Measurements from ENCODE around the gene INPP4A. TPM values are rescaled to one million over a fixed set of nuclear protein-coding genes. Genes with fewer than 3 reads are reported as not detected.

Gene INPP4A
- total and polyA plus RNA-seq, 8 donors = 20.6 to 34.2 (median 23.5) TPM

DNA sequence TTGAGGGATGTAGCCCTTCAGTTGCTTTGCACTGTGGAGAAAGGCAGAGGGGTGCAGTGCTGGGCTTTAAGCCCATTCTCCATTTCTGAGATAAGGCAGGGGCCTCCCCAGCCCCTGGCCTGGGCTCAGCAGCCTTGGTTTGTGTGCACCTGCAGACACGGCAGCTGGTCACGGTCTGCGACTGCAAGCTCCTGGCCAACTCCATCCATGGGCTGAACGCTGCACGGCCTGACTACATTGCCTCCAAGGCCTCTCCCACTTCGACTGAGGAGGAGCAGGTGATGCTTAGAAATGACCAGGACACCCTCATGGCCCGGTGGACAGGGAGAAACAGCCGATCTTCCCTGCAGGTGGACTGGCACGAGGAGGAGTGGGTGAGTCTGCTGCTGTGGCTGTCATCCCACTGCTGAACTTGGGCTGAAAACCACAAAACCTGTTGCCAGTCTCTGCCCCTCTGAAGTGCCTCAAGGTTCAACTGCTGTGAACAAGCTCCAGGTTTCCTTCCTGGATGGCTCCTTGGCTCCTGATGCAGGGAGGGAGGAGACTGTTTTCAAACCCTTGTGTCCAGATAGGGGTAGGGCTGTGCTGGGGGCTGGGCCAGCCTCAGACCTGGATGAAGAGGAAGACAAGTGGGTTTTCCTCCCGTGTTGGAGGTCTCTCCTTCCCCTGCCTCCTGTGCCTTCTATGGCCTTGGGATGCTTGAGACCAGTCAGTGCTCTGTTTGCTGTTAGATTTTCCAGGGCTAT, 109.6 kb downstream of the INPP4A start:
- intact Hi-C loops (cut with DNase I) = no loop called here
- Histone ChIP-seq H3K36me3 (peaks cover 0 to 100% of the 10 kb centered on the region in 2 donors), H3K9me3 (no peaks in the 10 kb centered on the region), H3K4me3 (no peak overlapping the region), H3K27ac (no peak overlapping the region), H3K4me1 (no peaks in the 10 kb centered on the region), H3K27me3 (no peaks in the 10 kb centered on the region)
- ATAC-seq (no peak), DNase-seq (no peak)
- TF ChIP-seq, protein P1, sequence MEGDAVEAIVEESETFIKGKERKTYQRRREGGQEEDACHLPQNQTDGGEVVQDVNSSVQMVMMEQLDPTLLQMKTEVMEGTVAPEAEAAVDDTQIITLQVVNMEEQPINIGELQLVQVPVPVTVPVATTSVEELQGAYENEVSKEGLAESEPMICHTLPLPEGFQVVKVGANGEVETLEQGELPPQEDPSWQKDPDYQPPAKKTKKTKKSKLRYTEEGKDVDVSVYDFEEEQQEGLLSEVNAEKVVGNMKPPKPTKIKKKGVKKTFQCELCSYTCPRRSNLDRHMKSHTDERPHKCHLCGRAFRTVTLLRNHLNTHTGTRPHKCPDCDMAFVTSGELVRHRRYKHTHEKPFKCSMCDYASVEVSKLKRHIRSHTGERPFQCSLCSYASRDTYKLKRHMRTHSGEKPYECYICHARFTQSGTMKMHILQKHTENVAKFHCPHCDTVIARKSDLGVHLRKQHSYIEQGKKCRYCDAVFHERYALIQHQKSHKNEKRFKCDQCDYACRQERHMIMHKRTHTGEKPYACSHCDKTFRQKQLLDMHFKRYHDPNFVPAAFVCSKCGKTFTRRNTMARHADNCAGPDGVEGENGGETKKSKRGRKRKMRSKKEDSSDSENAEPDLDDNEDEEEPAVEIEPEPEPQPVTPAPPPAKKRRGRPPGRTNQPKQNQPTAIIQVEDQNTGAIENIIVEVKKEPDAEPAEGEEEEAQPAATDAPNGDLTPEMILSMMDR (IDR thresholded peaks at IDR 0.05) = no peak

DNA sequence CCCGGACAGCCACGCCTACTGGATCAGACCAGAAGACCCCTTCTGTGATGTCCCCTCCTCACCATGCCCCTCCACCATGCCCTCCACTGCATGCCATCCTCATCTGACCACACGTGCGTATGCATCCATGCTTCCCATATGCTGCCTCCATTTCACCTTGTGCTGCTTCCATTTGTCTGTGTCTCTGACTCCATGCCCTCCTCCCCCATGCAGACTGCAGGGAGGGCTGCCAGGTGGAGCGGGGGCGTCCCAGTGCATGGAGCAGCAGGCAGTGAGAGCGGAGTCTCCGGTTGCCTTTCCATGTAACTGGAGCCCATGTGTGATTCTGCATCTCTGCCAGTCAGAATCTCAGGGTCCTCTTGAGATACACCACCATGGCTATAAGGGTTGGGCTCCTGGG, 111.0 kb downstream of the INPP4A start:
- TF ChIP-seq, protein P1 (IDR thresholded peaks at IDR 0.05) = no peak
- intact Hi-C loops (cut with DNase I) = no loop called here
- H3K4me1 ChIP-seq = no peaks in the 10 kb centered on the region
- H3K27me3 ChIP-seq = no peaks in the 10 kb centered on the region
- H3K27ac ChIP-seq = no peak overlapping the region
- DNase-seq (no peak), ATAC-seq (no peak)
- no peaks in the 10 kb centered on the region for H3K9me3 ChIP-seq
- H3K4me3 ChIP-seq = no peak overlapping the region
- H3K36me3 ChIP-seq = peaks cover 0 to 99% of the 10 kb centered on the region in 2 donors

DNA sequence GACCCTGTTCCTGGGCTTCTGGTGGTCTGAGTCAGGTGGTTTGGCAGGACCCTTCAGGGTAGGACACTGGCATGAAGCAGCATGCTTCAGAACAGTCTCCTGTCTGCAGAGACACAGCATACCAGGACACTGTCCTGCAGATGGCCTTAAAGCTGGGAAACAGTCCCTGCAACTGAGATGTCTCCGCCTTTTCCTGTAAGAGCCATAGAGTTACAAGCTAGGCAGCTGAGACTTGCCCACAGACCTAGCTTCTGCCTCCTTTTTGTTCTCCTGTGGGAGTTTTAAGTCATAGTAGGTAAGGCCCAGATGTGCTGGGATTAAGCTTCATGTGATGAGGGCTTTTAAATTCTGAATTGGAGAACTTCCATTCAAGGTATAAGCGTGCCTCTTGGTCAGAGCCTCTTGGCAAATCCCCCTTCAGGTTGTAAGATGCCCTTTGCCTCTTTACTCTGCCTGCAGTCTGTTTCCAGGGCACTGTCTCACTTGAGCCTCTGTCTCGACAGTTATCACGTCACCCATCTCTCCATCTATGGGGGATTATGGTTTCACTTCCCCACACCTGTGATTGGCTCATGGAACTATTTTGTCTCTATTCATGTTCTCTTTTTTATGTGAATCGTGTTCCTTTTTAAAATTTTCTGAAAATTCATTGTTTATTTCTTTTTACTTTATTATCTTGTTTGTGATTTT, 111.8 kb downstream of the INPP4A start:
- intact Hi-C loops (cut with DNase I) = no loop called here
- DNase-seq = no peak
- Histone ChIP-seq H3K27me3 (no peaks in the 10 kb centered on the region), H3K9me3 (no peaks in the 10 kb centered on the region), H3K4me1 (no peaks in the 10 kb centered on the region), H3K4me3 (no peak overlapping the region), H3K27ac (no peak overlapping the region), H3K36me3 (peaks cover 0 to 92% of the 10 kb centered on the region in 2 donors)
- TF ChIP-seq, protein P1 (IDR thresholded peaks at IDR 0.05) = no peak
- no peak for ATAC-seq

DNA sequence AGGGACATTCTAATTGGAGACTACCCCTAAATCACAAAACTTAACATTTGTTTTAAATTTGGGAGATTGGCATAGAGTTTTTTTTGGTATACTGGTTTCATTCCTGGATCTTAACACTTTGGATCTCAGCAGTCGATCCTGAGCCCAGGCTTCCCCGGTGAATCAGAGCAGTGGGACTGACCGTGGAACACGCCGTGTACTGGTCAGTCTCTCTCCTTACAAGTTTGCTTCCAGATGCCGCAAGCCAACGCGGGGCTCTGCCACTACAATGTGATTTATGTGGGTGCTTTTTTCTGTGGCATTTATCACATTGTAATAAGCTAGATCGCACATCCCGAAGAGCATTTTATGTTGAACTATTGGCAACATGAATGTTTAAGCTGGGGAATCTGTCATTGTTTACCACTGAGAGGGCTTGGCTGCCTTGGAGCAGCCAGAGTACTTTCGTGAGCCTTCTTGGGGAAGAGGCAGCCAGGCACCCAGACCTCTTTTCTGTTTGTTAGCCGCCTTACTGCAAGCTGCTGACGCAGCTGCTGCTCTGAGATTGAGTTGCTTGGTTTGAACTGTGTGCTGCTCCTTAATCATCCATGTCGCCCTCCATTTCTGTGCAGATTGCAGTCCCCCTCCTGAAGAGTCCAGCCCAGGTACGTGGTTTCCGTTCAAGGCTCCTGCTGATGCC, 114.3 kb downstream of the INPP4A start:
- no peak for DNase-seq
- TF ChIP-seq, protein P1 (IDR thresholded peaks at IDR 0.05) = no peak
- Histone ChIP-seq H3K27ac (no peak overlapping the region), H3K36me3 (peaks cover 0 to 81% of the 10 kb centered on the region in 2 donors), H3K27me3 (no peaks in the 10 kb centered on the region), H3K9me3 (no peaks in the 10 kb centered on the region), H3K4me1 (peaks cover 0 to 3% of the 10 kb centered on the region in 2 donors), H3K4me3 (no peak overlapping the region)
- intact Hi-C loops (cut with DNase I) = no loop called here
- no peak for ATAC-seq

DNA sequence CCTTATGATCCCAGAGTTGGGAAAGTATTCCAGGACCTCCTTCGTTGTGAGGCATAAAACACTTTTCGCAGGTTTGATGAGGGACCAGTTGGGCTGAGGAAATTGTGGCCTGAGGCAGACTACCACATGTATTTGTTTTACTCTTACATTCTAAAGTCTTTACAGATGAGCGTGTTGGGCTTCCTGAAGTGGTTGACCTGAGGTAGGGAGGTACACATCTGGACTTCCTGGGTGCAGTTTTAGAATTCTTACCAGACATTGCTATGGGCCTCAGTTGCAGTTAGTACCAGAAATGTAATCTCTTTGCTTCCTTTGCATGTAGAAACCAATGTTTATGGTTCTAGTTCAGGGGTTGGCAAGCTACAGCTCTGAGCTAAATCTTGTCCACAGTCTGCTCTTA, 114.9 kb downstream of the INPP4A start:
- Histone ChIP-seq H3K36me3 (peaks cover 0 to 81% of the 10 kb centered on the region in 2 donors), H3K4me3 (no peak overlapping the region), H3K9me3 (no peaks in the 10 kb centered on the region), H3K27me3 (no peaks in the 10 kb centered on the region), H3K27ac (no peak overlapping the region), H3K4me1 (peaks cover 0 to 3% of the 10 kb centered on the region in 2 donors)
- intact Hi-C loops (cut with DNase I) = no loop called here
- no peak for DNase-seq
- TF ChIP-seq, protein P1 (IDR thresholded peaks at IDR 0.05) = no peak
- ATAC-seq = no peak

Measured in left lung (tissue), 10 donors.